GM19324 (cell line): ENCODE results near the gene KLHL17.
"Not testable (repeated sequence)": the region's sequence is repeated elsewhere in the genome, so short reads cannot be mapped to it uniquely, and the experiment has no call there.

ENCODE experiments used
- ATAC-seq: cut with Tn5 transposase; IDR thresholded peaks from one replicate; pipeline ENCODE4 v1.9.1; 2021; ENCODE audit warnings: mild to moderate bottlenecking, moderate library complexity; ENCODE audit not compliant: unreplicated experiment, low FRiP score

The KLHL17 gene

GRCh38 chr1:997713-997992 lies 37.3 kb downstream of the KLHL17 start:
- ATAC-seq = no peak

DNA sequence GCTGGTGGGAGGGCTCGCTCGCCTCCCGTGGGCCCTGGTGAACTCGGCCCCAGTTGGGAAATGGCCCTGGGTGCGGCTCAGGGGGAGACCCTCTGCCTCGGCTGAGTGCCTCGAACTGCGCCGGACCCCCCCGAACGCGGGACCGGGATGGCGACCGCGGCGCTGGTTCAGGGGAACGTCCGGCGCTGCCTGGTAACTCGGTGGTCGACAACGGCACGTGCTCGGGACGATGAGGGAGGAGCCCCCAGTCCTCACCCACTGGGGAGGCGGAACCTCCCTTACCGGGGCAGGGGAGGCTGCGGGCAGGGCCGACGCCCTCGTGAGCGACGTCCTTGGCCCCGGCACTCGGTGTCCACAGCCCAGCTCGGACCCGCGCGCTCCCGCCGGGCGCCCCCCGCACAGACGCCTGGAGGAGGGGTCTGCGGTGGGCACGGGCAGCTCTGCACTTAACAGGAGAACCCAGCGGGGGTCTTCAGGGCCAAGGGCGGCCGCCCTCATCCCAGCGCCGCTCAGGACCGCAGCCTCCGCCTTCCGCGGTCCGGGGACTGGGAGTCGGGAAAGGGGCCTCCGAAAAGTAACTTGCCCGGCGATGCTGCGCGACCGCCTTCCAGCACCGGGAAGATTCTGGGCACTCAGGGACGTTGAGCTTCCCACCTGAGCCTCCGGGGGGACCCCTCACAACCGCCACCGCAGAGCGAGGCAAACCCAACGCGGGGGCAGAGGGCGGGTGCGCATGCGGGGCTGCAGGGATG lies 37.8 kb downstream of the KLHL17 start:
- no peak for ATAC-seq

DNA sequence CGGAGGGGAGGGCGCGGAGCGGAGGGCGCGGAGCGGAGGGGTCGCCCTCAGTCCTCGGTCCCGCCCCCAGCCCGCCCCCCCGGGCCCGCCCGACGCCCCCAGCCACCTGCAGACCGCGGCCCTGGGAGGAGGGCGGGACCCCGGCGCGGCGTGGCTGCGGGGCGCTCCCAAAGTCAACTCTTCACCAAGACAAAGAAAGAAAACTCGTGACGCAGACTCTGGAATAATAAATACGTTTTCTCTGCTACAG lies 38.3 kb downstream of the KLHL17 start:
- no peak for ATAC-seq

DNA sequence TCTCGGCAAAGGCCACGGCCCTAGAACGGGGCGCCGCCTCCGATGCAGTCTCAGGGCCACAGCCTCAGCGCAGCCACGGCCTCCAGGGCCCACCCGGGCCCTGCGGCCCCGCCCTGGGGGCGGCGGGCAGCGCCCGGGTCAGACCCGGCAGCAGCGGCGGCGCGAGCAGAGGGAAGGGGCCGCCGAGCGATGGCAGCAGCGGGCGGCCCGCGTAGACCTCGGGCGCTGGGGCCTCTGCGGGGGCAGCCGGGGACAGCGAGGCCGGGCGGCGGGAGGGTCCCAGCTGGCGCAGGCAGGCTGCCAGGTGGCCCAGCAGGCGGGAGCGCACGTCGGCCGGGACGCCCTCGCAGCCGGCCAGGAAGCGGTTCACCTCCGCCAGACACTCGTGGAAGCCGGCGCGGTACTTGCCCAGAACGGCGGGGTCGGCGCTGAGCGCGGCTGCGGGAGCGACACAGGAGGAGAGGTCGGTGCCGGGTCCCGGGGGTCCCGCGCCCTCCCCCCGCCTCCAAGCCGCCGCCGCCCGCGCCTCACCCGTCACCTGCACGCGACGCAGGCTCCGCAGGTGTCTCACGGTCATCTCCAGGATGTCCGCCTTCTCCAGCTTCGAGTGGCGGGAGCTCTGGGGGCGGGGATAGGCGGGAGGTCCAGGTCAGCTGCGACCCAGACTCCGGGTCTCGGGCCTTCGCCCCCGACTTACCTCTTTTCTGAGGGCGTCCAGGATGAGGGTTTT lies 38.8 kb downstream of the KLHL17 start:
- ATAC-seq = no peak

- peak; percentile 40 for ATAC-seq
Measured at GRCh38 chr1:999725-1000356, 39.5 kb downstream of the KLHL17 start, which contains the start of gene HES4. TSS of gene HES4 (minus strand) at chr1:1000097. CDS start at chr1:999973, 124 bp downstream.

DNA sequence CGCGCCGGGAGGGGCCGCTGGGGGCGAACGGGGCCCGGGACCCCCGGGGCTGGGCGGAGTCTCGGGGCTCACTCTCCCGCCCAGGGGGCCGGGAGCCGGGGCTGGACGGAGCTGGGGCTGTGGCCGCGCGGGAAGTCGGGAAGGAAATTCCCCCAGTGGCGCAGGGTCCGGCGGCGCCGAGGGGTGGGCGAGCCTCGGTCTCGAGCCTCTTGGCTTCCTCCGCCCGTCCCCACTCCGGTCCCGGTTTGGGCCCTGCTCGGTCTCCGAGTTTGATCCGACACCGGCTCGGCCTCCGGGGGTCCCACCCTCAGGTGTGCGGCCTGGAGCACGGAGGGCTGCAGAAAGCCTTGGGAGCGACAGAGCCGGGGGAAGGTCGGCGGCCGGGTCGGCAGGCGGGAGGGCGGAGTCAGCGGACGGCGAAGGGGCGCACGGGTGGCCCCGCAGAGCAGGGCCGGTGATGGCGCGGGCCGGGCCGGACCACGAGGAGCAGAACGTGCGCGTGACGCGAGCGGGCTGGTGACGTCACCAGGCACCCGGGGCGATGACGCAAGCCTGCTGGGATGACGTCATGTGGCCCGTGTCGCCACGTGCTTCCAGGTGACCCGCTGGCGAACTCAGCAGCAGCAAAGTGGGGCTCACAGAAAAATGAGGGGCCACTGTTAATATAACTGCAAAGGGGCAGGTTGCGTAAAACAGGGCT lies 40.1 kb downstream of the KLHL17 start:
- ATAC-seq = peak; percentile 11

DNA sequence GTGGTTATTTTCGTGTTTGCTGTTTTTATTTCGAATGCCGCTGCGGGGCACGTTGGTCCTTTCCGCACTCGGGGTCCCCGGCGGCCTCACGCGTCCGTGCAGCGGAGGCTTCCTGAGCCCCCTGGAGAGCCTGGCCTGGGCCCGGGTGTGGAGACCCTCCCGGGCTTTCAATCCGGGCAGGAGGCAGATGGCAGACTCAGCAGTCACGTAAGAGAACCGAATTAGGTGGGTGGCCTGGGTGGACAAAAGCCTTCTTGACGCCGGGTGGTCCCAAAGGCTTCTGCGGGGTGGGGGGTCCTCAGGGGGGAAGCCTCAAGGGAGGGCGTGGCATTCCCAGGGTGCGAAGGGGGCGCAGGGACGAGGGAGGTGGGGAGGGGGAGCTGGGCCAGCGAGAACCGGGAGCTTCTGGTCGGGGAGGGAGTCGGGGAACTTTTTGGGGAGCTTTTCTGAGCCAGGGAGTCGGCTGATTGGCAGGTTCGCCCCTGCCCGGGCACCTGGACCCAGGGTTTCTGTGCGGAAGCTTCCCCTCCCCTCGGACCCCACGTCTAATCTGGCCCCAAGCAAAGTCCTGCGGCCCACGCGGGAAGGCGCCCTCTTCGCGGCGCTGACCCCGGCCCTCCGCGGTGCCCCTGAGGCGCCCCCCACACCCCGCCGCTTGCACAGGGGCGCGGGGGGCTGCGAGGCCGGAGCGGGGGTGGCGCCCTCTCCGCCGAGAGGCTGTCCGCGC lies 40.8 kb downstream of the KLHL17 start:
- ATAC-seq = no peak

DNA sequence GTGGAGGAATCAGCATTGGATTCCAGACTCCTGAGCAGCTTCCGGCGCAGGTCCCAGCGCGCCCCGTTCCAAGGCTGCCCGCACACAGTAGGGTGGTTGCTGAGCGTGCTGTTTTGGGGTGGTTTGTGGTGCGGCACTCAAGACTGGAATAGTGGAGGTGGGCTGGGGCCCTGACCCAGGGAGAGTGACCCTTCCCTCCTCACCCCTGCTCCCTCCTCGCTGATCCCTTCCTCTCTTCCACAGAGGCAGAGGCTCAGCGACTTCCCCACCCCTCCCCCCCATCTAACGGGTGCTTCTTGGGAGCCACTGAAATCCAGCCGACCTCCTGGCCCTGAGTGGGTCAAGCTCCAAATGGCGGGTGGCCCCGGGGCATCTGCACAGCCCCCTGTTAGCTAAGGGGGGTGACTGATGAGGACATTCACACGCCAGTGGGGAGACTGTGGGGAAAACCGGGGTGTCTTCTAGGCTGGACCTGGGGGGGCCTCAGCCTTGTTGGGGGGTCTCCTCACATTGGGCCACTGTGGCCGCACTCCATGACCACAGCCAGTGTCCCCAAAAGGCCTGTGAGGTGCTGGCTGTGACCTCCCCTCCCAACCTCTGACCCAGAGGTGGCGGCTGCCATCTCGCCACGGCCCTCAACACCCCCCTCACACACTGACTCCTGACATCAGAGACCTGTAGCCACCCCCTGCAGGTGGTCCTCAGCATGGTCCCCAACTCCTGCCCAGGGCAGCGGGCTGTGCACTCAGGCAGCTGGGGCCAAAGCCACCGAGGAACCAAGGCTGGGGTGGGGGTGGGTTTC lies 43.4 kb downstream of the KLHL17 start:
- ATAC-seq = no peak

DNA sequence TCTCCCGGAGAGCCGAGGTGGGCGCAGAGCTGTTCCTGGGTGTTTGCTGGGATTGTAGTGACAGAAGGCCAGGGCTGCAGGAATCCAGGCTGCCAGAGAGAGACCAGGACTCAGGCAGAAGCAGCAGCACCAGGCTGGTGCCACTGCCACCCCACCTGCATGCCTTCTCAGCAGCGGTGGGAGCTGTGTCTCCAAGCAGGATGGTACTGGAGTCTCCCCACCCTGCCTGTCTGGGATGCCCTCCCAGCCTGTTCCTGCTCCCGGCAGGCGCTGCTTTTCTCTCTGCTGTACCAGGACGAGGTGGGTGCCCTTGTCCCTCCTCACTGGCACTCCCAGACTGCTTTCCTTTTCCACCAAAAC lies 44.0 kb downstream of the KLHL17 start:
- ATAC-seq = no peak

GRCh38 chr1:1004780-1005697 lies 44.7 kb downstream of the KLHL17 start:
- no peak for ATAC-seq

GRCh38 chr1:1005774-1006304 lies 45.5 kb downstream of the KLHL17 start:
- ATAC-seq = no peak

DNA sequence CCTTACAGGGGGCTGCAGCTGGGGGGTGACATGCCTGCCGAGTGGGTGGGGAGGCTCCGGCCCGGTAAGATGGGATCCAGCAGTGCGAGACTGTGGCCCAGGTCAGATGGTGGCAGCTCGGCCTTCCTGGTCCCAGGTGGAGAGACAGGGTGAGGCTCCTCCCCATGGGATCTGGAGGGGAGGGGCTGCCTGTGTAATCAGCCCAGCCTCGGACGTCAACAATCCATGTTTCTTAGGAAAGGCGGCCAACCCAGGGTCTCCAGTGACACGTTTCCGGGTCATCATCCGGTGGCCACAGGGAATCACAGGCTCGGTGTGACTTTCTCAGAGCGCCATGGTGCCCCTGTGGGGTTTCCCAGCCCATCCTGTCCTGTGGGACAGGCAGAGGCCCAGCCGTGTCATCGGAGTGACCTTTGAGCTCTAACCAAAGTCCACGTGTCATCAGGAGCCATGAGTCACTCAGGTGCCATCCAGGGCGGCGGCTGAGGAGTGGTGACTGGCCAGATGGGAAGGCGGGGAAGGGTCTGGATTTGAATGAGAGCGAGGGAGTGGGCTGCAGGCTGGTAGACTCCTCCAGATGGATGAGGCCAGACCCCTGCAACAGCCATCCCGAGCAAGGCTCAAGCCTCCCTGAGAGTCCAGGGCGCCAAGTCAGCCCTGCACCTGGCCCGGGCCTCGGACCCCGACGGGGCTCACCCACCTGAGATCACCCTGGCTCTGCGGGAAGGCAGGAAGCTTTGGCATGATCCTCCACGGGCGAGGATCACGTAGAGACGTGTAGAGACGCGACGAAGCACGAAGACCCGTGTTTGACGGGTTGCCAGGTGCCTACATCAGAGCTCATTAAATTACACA lies 46.1 kb downstream of the KLHL17 start:
- no peak for ATAC-seq

GRCh38 chr1:1010131-1010530 lies 49.7 kb downstream of the KLHL17 start:
- ATAC-seq = not testable (repeated sequence)

GRCh38 chr1:1011396-1011949 lies 51.1 kb downstream of the KLHL17 start:
- ATAC-seq = no peak

DNA sequence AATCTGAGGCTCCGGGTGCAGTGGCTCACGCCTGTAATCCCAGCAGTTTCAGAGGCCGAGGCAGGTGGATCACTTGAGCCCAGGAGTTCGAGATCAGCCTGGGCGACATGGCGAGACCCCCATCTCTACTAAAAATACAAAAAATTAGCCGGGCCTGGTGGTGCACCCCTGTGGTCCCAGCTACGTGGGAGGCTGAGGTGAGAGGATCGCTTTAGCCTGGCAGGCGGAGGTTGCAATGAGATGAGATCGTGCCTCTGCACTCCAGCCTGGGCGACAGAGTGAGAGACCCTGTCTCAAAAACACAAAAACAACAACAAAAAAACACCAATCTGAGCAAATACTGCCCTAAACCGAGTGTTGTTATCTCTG lies 52.3 kb downstream of the KLHL17 start:
- not testable (repeated sequence) for ATAC-seq

GRCh38 chr1:1013105-1013921 lies 52.9 kb downstream of the KLHL17 start, which contains the start of gene ISG15:
TSS of gene ISG15 (plus strand) at chr1:1013497. CDS start at chr1:1013574, 77 bp downstream.
- ATAC-seq = peak; percentile 77
